Esophagus muscularis mucosa (tissue), 4 donors: ENCODE results near the gene PLEK2. TPM values are rescaled to one million over a fixed set of nuclear protein-coding genes. Genes with fewer than 3 reads are reported as not detected.
A peak's percentile ranks its signal among the peaks of the same experiment; 100 is the strongest.

Experiments used
- DNase-seq: peaks from one replicate; pipeline ENCODE4 v3.0.0-alpha.2; 2017; ENCODE audit errors: extremely low spot score
- H3K27ac ChIP-seq, 4 donors: fragments of 200-600 bp; sonication (generic); replicated peaks in 1 of 4; 1 replicate in 3 of 4; 2 replicates in 1 of 4; pipeline ENCODE4 v1.5.1; 2016 to 2019; ENCODE audit warnings: mild to moderate bottlenecking in 1 of 4
- H3K27me3 ChIP-seq, 4 donors: fragments of 200-600 bp; sonication (generic); one replicate each; pipeline versions ENCODE4 v1.5.1 to v1.6.0; 2016 to 2019
- H3K36me3 ChIP-seq, 4 donors: fragments of 200-600 bp; sonication (generic); one replicate each; pipeline ENCODE4 v1.5.1; 2016 to 2019
- H3K4me1 ChIP-seq, 4 donors: fragments of 200-600 bp; sonication (generic); one replicate each; pipeline ENCODE4 v1.5.1; 2016 to 2019
- H3K4me3 ChIP-seq, 4 donors: fragments of 200-600 bp; sonication (generic); 1 replicate in 2 of 4; 2 replicates in 2 of 4; pipeline ENCODE4 v1.5.1; 2016 to 2019; ENCODE audit warnings: mild to moderate bottlenecking in 4 of 4, moderate library complexity in 1 of 4
- H3K9me3 ChIP-seq, 4 donors: fragments of 200-600 bp; sonication (generic); 1 replicate in 3 of 4; 2 replicates in 1 of 4; pipeline ENCODE4 v1.5.1; 2016 to 2019
- CTCF ChIP-seq, 3 experiments: fragments of 200-600 bp in 2 of 3; fragments of 450-650 bp in 1 of 3; sonication (generic) in 2 of 3; IDR thresholded peaks; one replicate each; pipeline ENCODE4 v1.5.1; 2017 to 2019; ENCODE audit warnings: antibody characterized with exemption in 3 of 3, mild to moderate bottlenecking in 2 of 3, moderate library complexity in 1 of 3
- EP300 ChIP-seq: sonication (generic); formaldehyde crosslinking; IDR thresholded peaks from one replicate; pipeline ENCODE4 v1.6.1; 2017; ENCODE audit warnings: antibody characterized with exemption
- POLR2A ChIP-seq: fragments of 450-650 bp; IDR thresholded peaks from one replicate; pipeline ENCODE4 v1.6.1; 2017; ENCODE audit warnings: antibody characterized with exemption, moderate library complexity, mild to moderate bottlenecking, low read depth
- POLR2AphosphoS5 ChIP-seq, 2 donors: sonication (generic); formaldehyde crosslinking; IDR thresholded peaks; one replicate each; pipeline ENCODE4 v1.6.1; 2017; ENCODE audit warnings: antibody characterized with exemption in 2 of 2
- WGBS: methylation state at CpG from one replicate; pipeline ENCODE4 v1.1.5; 2018; 5-methylcytosine and 5-hydroxymethylcytosine counted together
- intact Hi-C: fragments of 100-400 bp; cut with DNase I; formaldehyde crosslinking; loops from one replicate; pipeline ENCODE4 v1.15.1; 2023
- total RNA-seq, 4 donors: library from RNA; depleted of rRNA; stranded (reverse); fragments of >200 nt; gene quantifications; one replicate each; pipeline versions ENCODE4 v1.1.0 to v1.2.1, GENCODE V29; 2016

Gene PLEK2
- under 1 TPM in 3 of 4 donors, not detected in 1; 0.40 to 0.66 (median 0.65) TPM for total RNA-seq

- peaks cover 0 to 33% (median 11%) of the 10 kb centered on the region in 4 donors for H3K27me3 ChIP-seq
- TF ChIP-seq CTCF (IDR thresholded peaks at IDR 0.05): no peak
- no peak for TF ChIP-seq POLR2AphosphoS5 (IDR thresholded peaks at IDR 0.05)
- TF ChIP-seq EP300: no peak
- no peak for TF ChIP-seq POLR2A
- H3K9me3 ChIP-seq: no peaks in the 10 kb centered on the region
- DNase-seq: no peak
- H3K4me3 ChIP-seq: peak within 1 kb of the TSS; percentile 40 to 57 (median 49)
- no peak within 1 kb of the TSS for H3K27ac ChIP-seq
- 13% methylated on average over 12 of the region's 63 CpGs for WGBS
- no peaks in the 10 kb centered on the region for H3K36me3 ChIP-seq
- H3K4me1 ChIP-seq: peaks cover 8 to 10% (median 9%) of the 10 kb centered on the region in 4 donors
- intact Hi-C loops: no loop called here
Measured at GRCh38 chr14:67411820-67412421, at the start of gene PLEK2. Gene PLEK2, minus strand, starts transcription at chr14:67412165. Its CDS starts 106 bp downstream, at chr14:67412059.

GRCh38 chr14:67461341-67461985 lies 49.5 kb upstream of the PLEK2 start:
- no peak overlapping the region for H3K27ac ChIP-seq
- no peaks in the 10 kb centered on the region for H3K36me3 ChIP-seq
- no peak for DNase-seq
- WGBS: 61% methylated on average over 3 of the region's 3 CpGs
- peaks cover 0 to 3% (median 0%) of the 10 kb centered on the region in 4 donors for H3K4me1 ChIP-seq
- H3K4me3 ChIP-seq: no peak overlapping the region
- intact Hi-C loops: no loop called here
- no peaks in the 10 kb centered on the region for H3K9me3 ChIP-seq
- TF ChIP-seq POLR2A: no peak
- no peak for TF ChIP-seq EP300
- no peak for TF ChIP-seq POLR2AphosphoS5 (IDR thresholded peaks at IDR 0.05)
- no peak for TF ChIP-seq CTCF (IDR thresholded peaks at IDR 0.05)
- no peaks in the 10 kb centered on the region for H3K27me3 ChIP-seq

- TF ChIP-seq POLR2A (no peak), EP300 (no peak), CTCF (IDR thresholded peaks at IDR 0.05) (no peak), POLR2AphosphoS5 (IDR thresholded peaks at IDR 0.05) (no peak)
- DNase-seq: no peak
- Histone ChIP-seq H3K36me3 (no peaks in the 10 kb centered on the region), H3K4me1 (peaks cover 0 to 3% (median 0%) of the 10 kb centered on the region in 4 donors), H3K27ac (no peak overlapping the region), H3K4me3 (no peak overlapping the region), H3K27me3 (peaks cover 0 to 7% (median 0%) of the 10 kb centered on the region in 4 donors), H3K9me3 (no peaks in the 10 kb centered on the region)
- 85% methylated on average over 5 of the region's 5 CpGs for WGBS
- intact Hi-C loops: no loop called here
Measured at GRCh38 chr14:67459336-67459735, 47.4 kb upstream of the PLEK2 start.

- no peak for DNase-seq
- H3K4me1 ChIP-seq: peaks cover 0 to 3% (median 0%) of the 10 kb centered on the region in 4 donors
- WGBS: 18% methylated on average over 6 of the region's 6 CpGs
- TF ChIP-seq POLR2A: no peak
- no peak for TF ChIP-seq POLR2AphosphoS5 (IDR thresholded peaks at IDR 0.05)
- TF ChIP-seq EP300: no peak
- peaks cover 0 to 20% (median 0%) of the 10 kb centered on the region in 4 donors for H3K27me3 ChIP-seq
- H3K36me3 ChIP-seq: no peaks in the 10 kb centered on the region
- no peak overlapping the region for H3K27ac ChIP-seq
- no peak overlapping the region for H3K4me3 ChIP-seq
- intact Hi-C loops: no loop called here
- no peaks in the 10 kb centered on the region for H3K9me3 ChIP-seq
Measured at GRCh38 chr14:67457782-67458181, 45.8 kb upstream of the PLEK2 start.

- H3K9me3 ChIP-seq: no peaks in the 10 kb centered on the region
- no peak overlapping the region for H3K27ac ChIP-seq
- DNase-seq: no peak
- WGBS: 93% methylated on average over 5 of the region's 5 CpGs
- intact Hi-C loops: no loop called here
- peaks cover 0 to 3% (median 0%) of the 10 kb centered on the region in 4 donors for H3K4me1 ChIP-seq
- TF ChIP-seq EP300 (no peak), POLR2A (no peak), CTCF (IDR thresholded peaks at IDR 0.05) (no peak), POLR2AphosphoS5 (IDR thresholded peaks at IDR 0.05) (no peak)
- peaks cover 0 to 22% (median 0%) of the 10 kb centered on the region in 4 donors for H3K27me3 ChIP-seq
- H3K36me3 ChIP-seq: no peaks in the 10 kb centered on the region
- H3K4me3 ChIP-seq: no peak overlapping the region
Measured at GRCh38 chr14:67456732-67457131, 44.8 kb upstream of the PLEK2 start.
